Transverse colon (tissue), 4 donors: ENCODE data around the gene EMX1.

Experiments used
- POLR2A ChIP-seq: fragments of 450-650 bp; IDR thresholded peaks from one replicate; pipeline ENCODE4 v1.6.1; 2016; ENCODE audit warnings: antibody characterized with exemption, mild to moderate bottlenecking, moderate library complexity
- POLR2AphosphoS5 ChIP-seq, 3 donors: sonication (generic); formaldehyde crosslinking; IDR thresholded peaks; one replicate each; pipeline ENCODE4 v1.6.1; 2016; ENCODE audit warnings: antibody characterized with exemption in 3 of 3
- TF ChIP-seq, protein P1 (sequence below), 5 experiments: fragments of 200-600 bp in 3 of 5; fragments of 450-650 bp in 2 of 5; sonication (generic) in 3 of 5; IDR thresholded peaks; 1 replicate in 2 of 5; 2 replicates in 3 of 5; pipeline ENCODE4 v1.5.1; 2016 to 2017; ENCODE audit warnings: antibody characterized with exemption in 5 of 5, inconsistent platforms in 3 of 5, mild to moderate bottlenecking in 2 of 5, moderate library complexity in 1 of 5

DNA sequence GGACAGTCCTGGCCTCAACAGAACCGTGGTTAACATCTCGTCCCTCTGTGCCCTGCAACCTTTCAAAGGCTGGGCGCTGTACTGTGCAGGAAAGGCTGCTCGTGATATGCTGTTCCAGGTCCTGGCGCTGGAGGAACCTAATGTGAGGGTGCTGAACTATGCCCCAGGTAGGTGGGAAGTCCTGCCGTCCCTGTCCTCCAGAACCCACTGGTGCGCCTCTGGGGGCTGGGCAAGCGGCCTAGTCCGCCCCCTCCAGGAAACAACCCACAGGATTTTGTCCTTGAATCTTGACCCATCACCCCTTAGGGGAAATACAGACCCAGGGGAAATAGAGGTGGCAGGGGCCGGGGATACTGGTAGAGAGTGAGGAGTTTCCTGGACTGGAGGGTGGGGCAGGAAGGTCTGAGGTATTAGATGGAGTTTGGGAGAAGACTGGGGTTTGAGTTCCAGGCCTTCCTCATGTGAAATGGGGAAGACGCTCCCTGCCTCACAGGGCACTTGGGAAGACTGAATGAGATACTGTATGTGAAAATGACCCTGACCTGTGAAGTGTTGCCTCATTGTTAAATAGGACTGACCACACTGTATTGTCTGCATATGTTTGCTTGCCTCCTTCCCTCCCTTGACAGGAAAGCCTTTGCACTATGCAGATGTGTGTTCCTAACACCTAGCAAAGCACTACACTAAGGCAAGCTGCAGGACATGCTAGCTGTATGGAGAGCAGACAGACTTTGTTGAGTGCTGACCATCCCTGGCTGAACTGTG is 28.7 kb upstream of the EMX1 start:
- TF ChIP-seq, protein P1, sequence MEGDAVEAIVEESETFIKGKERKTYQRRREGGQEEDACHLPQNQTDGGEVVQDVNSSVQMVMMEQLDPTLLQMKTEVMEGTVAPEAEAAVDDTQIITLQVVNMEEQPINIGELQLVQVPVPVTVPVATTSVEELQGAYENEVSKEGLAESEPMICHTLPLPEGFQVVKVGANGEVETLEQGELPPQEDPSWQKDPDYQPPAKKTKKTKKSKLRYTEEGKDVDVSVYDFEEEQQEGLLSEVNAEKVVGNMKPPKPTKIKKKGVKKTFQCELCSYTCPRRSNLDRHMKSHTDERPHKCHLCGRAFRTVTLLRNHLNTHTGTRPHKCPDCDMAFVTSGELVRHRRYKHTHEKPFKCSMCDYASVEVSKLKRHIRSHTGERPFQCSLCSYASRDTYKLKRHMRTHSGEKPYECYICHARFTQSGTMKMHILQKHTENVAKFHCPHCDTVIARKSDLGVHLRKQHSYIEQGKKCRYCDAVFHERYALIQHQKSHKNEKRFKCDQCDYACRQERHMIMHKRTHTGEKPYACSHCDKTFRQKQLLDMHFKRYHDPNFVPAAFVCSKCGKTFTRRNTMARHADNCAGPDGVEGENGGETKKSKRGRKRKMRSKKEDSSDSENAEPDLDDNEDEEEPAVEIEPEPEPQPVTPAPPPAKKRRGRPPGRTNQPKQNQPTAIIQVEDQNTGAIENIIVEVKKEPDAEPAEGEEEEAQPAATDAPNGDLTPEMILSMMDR (IDR thresholded peaks at IDR 0.05), result no peak
- TF ChIP-seq POLR2AphosphoS5 (IDR thresholded peaks at IDR 0.05) (no peak), POLR2A (no peak)
